AG04449 (cell line): Measurements from ENCODE around the gene EIF4A2.

ENCODE experiments used
- CTCF ChIA-PET: fragments of 350-600 bp; formaldehyde crosslinking; extraction: SDS; loops from one replicate; lab custom pipeline; 2021; ENCODE audit warnings: antibody characterized with exemption; lab: Yijun Ruan, JAX
- POLR2A ChIA-PET: fragments of 400-600, 350-600 bp; formaldehyde crosslinking; extraction: SDS; loops from one replicate; lab custom pipeline; 2020; ENCODE audit warnings: antibody characterized with exemption, inconsistent platforms; lab: Yijun Ruan, JAX
- DNase-seq: peaks from one replicate; pipeline ENCODE4 v3.0.0-alpha.2; 2010; ENCODE audit warnings: low read depth, low spot score
- H3K4me3 ChIP-seq: 2 replicates; pipeline ENCODE4 v1.5.1; 2011; ENCODE audit warnings: low read depth, mild to moderate bottlenecking, control low read depth, low read length
- CTCF ChIP-seq: IDR thresholded peaks from one replicate; pipeline ENCODE4 v1.5.1; 2011; ENCODE audit warnings: mild to moderate bottlenecking, moderate library complexity, low read length, control low read depth, inconsistent platforms; ENCODE audit not compliant: insufficient read depth; ENCODE audit errors: missing control alignments

Gene EIF4A2

DNA sequence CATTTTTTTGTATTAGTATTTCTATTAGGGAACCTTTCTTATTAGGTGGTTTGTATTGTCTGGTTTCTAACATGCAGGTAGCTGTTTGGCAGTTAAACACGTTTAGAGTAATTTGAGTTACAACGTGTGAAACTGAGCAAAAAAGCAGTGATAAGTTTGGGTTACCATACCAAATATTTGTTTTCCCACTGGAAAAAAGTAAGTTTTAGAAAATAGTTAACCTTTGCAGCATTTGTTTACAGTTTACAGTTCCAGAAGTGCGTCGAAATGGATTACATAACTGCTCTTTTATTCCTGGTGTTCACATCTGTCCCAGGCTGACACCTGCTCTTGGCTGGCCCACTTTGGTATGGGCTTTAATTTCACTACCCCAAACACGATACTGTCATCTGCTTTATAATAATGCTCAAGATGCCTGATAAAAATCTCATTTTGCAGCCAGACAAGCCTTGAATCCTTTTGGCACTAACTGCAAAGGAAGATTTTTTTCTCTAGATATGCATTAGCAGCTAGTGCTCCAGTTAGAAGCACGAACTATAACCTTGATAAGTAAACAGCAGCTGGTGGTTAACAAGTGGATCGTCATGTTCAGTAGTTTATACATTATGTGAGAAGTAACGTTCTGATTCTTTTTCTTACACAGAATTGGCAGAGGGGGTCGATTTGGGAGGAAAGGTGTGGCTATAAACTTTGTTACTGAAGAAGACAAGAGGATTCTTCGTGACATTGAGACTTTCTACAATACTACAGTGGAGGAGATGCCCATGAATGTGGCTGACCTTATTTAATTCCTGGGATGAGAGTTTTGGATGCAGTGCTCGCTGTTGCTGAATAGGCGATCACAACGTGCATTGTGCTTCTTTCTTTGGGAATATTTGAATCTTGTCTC lies 5.3 kb downstream of the EIF4A2 start:
- DNase-seq: no peak
- TF ChIP-seq CTCF: no peak
- H3K4me3 ChIP-seq: no peak overlapping the region
- POLR2A ChIA-PET: no interaction called here
- CTCF ChIA-PET: interaction anchor here (1.9 to 4.0 kb wide), 2 partner anchors 33 to 173 kb away, joined by 6 to 15 read pairs; no protein-coding TSS in a partner anchor

- ChIA-PET POLR2A (no interaction called here), CTCF (interaction anchor here (0.7 to 4.0 kb wide), 3 partner anchors 32 to 174 kb away, joined by 3 to 15 read pairs (median 3); no protein-coding TSS in a partner anchor)
- H3K4me3 ChIP-seq: no peak overlapping the region
- no peak for TF ChIP-seq CTCF
- no peak for DNase-seq
Observed at GRCh38 chr3:186789554-186790260, 6.3 kb downstream of the EIF4A2 start.

GRCh38 chr3:186790261-186790981 lies 7.0 kb downstream of the EIF4A2 start:
- ChIA-PET POLR2A (interaction anchor here (0.6 to 2.8 kb wide), 2 partner anchors 7 to 176 kb away, joined by 3 to 25 read pairs; partner anchors contain the start of gene EIF4A2), CTCF (interaction anchor here (0.7 to 4.0 kb wide), 3 partner anchors 31 to 174 kb away, joined by 3 to 15 read pairs (median 3); no protein-coding TSS in a partner anchor)
- H3K4me3 ChIP-seq: no peak overlapping the region
- DNase-seq: no peak
- TF ChIP-seq CTCF: no peak

DNA sequence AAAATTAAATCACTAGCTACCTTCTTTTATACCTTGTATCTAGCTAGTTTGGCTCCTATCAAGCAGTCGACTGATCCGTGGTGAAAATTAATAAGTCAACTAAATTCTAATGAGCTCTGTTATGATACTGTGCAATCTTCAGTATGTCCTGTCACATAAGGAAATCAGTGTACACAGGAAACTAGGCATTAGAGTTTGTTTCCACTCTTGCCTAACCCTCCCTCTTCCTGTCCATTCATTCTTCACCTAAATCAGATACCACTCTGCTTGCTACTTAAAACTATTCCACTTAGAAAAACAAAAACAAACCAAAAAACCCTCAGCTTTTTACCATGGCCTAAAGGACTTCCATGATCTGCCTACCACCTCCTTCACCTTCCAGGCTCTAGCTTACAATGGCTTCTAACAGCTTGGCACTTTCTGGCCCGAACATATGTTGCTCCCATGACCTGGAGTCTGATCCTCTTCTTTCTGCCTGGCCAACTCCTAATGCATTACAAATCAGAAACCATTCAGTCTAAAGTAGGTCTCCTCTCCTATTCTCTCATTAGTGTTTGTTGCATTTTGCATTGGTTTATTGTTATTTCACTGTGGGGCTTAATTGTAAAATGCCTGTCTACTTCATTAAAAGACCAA lies 15.0 kb downstream of the EIF4A2 start:
- no peak for DNase-seq
- no peak for TF ChIP-seq CTCF
- ChIA-PET POLR2A (interaction anchor here (2.1 kb wide), 1 partner anchor 15 kb away, joined by 16 read pairs; the partner anchor contains the start of gene EIF4A2), CTCF (interaction anchor here (0.9 to 1.4 kb wide), 2 partner anchors 23 to 181 kb away, joined by 4 to 5 read pairs; no protein-coding TSS in a partner anchor)
- no peak overlapping the region for H3K4me3 ChIP-seq

- POLR2A ChIA-PET: no interaction called here
- H3K4me3 ChIP-seq: no peak overlapping the region
- CTCF ChIA-PET: interaction anchor here (0.6 kb wide), 1 partner anchor 21 kb away, joined by 3 read pairs; no protein-coding TSS in a partner anchor
- no peak for DNase-seq
- TF ChIP-seq CTCF: no peak
Observed at GRCh38 chr3:186800285-186800684, 16.9 kb downstream of the EIF4A2 start.
